Sigmoid colon (tissue), 4 donors: ENCODE results near the gene ANTXRL.
"Not testable (repeated sequence)": the region's sequence is repeated elsewhere in the genome, so short reads cannot be mapped to it uniquely, and the experiment has no call there.

Source experiments
- EP300 ChIP-seq, 4 donors: sonication (generic); formaldehyde crosslinking; IDR thresholded peaks; one replicate each; pipeline ENCODE4 v1.6.1; 2017; ENCODE audit warnings: antibody characterized with exemption in 4 of 4
- TF ChIP-seq, protein P1 (sequence below), 4 experiments: fragments of 450-650 bp in 3 of 4; fragments of 200-600 bp in 1 of 4; IDR thresholded peaks; one replicate each; pipeline ENCODE4 v1.5.1; 2016 to 2019; ENCODE audit warnings: antibody characterized with exemption in 4 of 4, mild to moderate bottlenecking in 3 of 4, moderate library complexity in 2 of 4

DNA sequence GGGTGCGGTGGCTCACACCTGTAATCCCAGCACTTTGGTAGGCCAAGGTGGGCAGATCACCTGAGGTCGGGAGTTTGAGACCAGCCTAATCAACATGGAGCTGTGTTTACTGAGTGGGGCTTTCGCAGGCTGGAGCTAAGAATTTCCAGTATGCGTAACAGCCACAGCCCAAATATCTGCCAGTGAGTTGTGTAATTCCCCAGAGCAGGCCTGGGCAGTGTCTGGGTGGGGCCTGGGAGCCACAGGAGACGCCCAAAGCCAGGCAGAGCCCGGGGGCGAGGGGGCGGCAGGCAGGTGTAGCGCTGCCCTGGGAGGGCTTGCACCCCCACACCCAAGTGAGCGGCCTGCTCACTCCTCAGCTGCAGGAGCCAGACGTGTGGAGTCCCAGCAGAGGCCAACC is 88.6 kb downstream of the ANTXRL start, which contains the start of gene ANXA8L1:
- TF ChIP-seq, protein P1, sequence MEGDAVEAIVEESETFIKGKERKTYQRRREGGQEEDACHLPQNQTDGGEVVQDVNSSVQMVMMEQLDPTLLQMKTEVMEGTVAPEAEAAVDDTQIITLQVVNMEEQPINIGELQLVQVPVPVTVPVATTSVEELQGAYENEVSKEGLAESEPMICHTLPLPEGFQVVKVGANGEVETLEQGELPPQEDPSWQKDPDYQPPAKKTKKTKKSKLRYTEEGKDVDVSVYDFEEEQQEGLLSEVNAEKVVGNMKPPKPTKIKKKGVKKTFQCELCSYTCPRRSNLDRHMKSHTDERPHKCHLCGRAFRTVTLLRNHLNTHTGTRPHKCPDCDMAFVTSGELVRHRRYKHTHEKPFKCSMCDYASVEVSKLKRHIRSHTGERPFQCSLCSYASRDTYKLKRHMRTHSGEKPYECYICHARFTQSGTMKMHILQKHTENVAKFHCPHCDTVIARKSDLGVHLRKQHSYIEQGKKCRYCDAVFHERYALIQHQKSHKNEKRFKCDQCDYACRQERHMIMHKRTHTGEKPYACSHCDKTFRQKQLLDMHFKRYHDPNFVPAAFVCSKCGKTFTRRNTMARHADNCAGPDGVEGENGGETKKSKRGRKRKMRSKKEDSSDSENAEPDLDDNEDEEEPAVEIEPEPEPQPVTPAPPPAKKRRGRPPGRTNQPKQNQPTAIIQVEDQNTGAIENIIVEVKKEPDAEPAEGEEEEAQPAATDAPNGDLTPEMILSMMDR (IDR thresholded peaks at IDR 0.05): not testable (repeated sequence)
- not testable (repeated sequence) for TF ChIP-seq EP300 (IDR thresholded peaks at IDR 0.05)
